NCI-H2107 treated with DMSO at 0.1 percent for 48 hours (cell line): ENCODE measurements around the gene MICU2.

Source experiments
- DNase-seq: peaks from one replicate; lab custom pipeline; 2025; ENCODE audit not compliant: unreplicated experiment; lab: John Stamatoyannopoulos, UW

The MICU2 gene

GRCh38 chr13:21504379-21504778, 99.6 kb downstream of the MICU2 start:
- DNase-seq = no peak

GRCh38 chr13:21501686-21502085, 102.3 kb downstream of the MICU2 start:
- no peak for DNase-seq

DNA sequence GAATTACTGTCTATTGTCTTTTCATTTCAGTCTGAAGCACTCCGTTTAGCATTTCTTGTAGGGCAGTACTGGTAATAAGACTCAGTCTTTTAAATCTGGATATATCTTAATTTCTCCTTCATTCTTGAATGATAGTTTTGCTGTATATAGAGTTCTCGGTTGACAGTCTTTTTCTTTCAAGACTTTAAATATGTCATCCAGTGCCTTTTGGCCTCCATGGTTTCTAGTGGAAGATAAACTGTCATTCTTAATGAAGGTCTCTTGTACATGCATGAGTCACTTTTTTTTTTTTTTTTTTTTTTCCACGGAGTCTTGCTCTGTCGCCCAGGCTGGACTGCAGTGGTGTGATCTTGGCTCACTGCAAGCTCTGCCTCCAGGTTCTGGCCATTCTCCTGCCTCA, 117.6 kb downstream of the MICU2 start:
- no peak for DNase-seq

DNA sequence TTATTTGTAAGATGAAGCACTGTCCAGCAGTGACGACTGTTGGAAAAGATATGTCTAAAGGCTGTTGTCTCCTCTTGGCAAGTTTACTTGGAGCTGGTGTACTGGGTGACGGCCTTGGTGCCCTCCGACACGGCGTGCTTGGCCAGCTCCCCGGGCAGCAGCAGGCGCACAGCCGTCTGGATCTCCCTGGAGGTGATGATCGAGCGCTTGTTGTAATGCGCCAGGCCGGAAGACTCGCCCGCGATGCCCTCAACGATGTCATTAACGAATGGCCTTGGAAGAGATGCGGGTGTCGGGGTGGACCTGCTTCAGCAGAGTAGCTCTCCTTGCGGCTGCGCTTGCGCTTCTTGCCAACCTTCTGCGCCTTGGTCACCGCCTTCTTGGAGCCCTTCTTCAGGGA, 120.2 kb downstream of the MICU2 start:
- no peak for DNase-seq

DNA sequence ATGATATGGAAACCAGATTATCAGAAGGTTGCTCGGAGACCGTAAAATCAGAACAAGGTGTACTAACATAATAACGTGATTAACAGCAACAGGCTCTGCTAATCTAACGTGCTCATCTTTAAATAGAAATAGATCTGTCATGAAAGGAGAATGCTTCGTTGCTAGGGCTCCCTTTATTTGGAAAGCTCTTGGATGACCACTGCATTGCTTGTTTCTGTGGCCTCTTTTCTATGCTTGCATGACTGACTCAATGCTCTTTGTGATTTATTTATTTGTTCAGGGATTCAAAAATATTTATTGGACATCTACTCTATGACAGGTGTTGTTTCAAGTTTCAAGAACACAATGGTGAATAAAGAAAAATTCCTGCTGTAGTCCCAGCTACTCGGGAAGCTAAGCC, 122.6 kb downstream of the MICU2 start:
- DNase-seq = no peak

- peak; percentile 47 for DNase-seq
These were observed 124.8 kb downstream of the MICU2 start for GRCh38 chr13:21478881-21479808.

GRCh38 chr13:21476893-21477472, 127.0 kb downstream of the MICU2 start:
- peak; percentile 56 for DNase-seq

- DNase-seq = no peak
These were observed 128.9 kb downstream of the MICU2 start for GRCh38 chr13:21475115-21475514.

DNA sequence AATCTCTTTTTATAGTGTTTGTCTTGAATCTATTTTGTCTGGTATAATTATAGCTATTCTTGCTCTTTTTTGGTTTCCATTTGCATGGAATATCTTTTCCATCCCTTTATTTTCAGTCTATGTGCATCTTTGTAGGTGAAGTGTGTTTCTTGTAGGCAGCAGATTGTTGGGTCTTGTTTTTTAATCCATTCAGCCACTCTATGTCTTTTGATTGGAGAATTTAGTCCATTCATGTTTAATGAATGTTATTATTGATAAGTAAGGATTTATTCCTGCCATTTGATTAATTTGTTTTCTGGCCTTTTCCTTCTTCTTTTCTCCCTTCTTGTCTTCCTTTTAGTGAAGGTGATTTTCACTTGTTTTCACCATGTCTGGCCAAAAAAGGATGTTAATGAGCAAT, 133.2 kb downstream of the MICU2 start:
- no peak for DNase-seq

DNA sequence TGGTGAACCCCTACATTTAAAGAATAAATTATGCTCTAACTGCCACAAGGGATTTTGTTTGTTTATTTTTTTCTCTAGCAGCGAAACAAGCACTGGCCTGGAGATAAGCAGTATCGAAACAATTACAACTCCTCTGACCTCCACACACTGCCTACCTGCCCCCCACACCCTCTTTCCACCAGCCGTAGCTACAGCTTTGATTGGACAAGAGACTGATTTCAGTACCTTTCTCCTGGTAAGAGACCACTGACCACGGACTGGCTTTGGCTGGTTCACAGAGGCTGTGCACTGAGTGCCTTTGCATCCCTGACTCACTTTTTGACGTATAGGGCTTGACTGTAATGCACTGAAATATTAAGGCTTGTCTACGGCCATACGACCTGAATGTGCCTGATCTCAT, 137.4 kb downstream of the MICU2 start:
- no peak for DNase-seq

GRCh38 chr13:21465710-21466160, 138.2 kb downstream of the MICU2 start:
- DNase-seq = no peak

GRCh38 chr13:21463424-21463823, 140.5 kb downstream of the MICU2 start:
- DNase-seq = no peak

- DNase-seq = no peak
These were observed 142.8 kb downstream of the MICU2 start for GRCh38 chr13:21461131-21461530.

DNA sequence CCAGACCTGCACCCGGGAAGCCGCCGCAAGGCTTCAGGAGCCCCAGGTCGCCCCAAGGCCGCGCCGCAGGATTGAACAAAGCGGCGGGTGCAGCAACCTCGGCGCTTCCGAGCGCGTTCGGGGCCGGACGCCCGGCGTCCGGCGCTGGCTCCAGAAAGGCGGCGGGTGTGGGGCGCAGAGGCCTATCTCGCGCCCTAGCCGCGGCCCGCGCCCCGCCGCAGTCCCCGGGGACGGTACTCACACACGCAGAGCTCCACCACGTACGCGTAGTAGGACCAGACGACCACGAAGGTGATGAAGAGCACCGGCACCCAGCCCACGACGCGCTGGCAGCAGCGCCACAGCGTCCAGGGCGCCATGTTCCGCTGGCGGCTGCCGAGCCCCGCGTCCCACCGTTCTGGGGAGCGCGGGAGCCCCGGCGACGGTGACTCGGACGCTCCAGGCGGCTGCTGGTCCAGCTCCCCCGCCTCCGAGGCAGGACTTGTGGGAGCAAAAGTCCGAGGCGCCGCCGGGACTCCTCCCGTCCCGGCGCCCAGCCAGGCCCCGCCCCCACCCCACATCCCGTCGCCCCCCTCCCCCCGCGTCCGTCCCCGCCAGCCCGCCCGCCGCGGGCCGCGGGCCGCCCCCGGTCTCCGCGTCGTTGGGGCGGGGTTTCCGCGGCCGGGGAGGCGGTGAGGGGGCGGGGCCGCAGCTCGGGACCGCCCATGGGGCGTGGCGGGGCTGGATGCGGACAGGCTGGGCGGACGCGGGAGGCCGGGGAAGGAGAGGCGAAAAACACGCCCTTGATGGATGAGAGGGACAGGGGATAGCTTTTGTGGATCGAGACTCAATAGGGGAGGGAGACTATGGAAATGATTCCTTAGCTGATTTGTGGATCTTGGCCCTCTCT, 144.9 kb downstream of the MICU2 start, which contains the start of gene ZDHHC20:
ZDHHC20 (minus strand) TSS at position 491 of the 889 bp plus-strand sequence; CDS start at position 359, 132 bp downstream.
- peak; percentile 14 for DNase-seq

- DNase-seq = peak; percentile 34
These were observed 145.5 kb downstream of the MICU2 start for GRCh38 chr13:21458451-21458812.

- no peak for DNase-seq
These were observed 150.4 kb downstream of the MICU2 start for GRCh38 chr13:21453387-21454081.

- no peak for DNase-seq
These were observed 153.0 kb downstream of the MICU2 start for GRCh38 chr13:21450936-21451335.

- no peak for DNase-seq
These were observed 157.3 kb downstream of the MICU2 start for GRCh38 chr13:21446656-21447055.

DNA sequence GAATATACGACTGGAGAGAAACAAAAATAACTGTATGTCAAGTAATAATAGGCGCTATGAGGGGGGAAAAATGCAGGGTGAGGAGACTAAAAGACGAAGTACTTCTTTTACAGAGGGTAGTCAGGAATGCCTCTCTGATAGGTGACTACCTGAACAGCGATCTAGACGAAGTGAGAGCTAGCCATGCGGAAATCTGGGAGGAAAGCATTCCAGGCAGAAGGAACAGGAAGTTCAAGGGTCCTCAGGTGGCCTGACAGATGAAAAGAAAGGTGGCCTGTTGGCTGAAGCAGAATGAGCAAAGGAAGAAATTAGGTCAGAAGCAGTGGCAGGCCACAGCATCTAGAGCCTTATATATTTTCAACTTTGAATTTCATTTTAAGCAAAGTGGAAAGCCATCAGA, 158.2 kb downstream of the MICU2 start:
- DNase-seq = no peak

- DNase-seq = no peak
These were observed 160.8 kb downstream of the MICU2 start for GRCh38 chr13:21443171-21443570.
